Measurements from ENCODE around the gene LBH. TPM values are rescaled to one million over a fixed set of nuclear protein-coding genes. Genes with fewer than 3 reads are reported as not detected.

Gene LBH
- total RNA-seq, 1 donor from 2014 or later, result 133 TPM

GRCh38 chr2:30209227-30209626, 22.1 kb upstream of the LBH start:
- intact Hi-C loops (cut with DNase I), result loop anchor here (5.0 kb wide), 1 partner anchor 42 kb away; no protein-coding TSS in a partner anchor
- DNase-seq (ENCODE audit: missing footprints) (no peak), ATAC-seq (no peak)

- no peak for DNase-seq (ENCODE audit: missing footprints)
- intact Hi-C loops (cut with DNase I), result loop anchor here (5.0 kb wide), 2 partner anchors 199 to 479 kb away; no protein-coding TSS in a partner anchor
- no peak for ATAC-seq
Measured at GRCh38 chr2:30213326-30213725, 18.0 kb upstream of the LBH start.

GRCh38 chr2:30213907-30214463, 17.3 kb upstream of the LBH start:
- ATAC-seq (peak; percentile 83), DNase-seq (ENCODE audit: missing footprints) (no peak)

GRCh38 chr2:30216157-30216556, 15.2 kb upstream of the LBH start:
- ATAC-seq (peak; percentile 18), DNase-seq (ENCODE audit: missing footprints) (no peak)
- intact Hi-C loops (cut with DNase I), result no loop called here

More at GRCh38 chr2:30213907-30214463, 17.3 kb upstream of the LBH start:
- intact Hi-C loops (cut with DNase I), result loop anchor here (5.0 kb wide), 2 partner anchors 198 to 478 kb away; no protein-coding TSS in a partner anchor

- intact Hi-C loops (cut with DNase I), result no loop called here
- ATAC-seq (no peak), DNase-seq (ENCODE audit: missing footprints) (no peak)
Measured at GRCh38 chr2:30217644-30218337, 13.5 kb upstream of the LBH start.

- ATAC-seq (no peak), DNase-seq (ENCODE audit: missing footprints) (no peak)
- intact Hi-C loops (cut with DNase I), result no loop called here
Measured at GRCh38 chr2:30218338-30218713, 13.0 kb upstream of the LBH start.

GRCh38 chr2:30218814-30219213, 12.5 kb upstream of the LBH start:
- intact Hi-C loops (cut with DNase I), result no loop called here
- no peak for DNase-seq (ENCODE audit: missing footprints)
- ATAC-seq, result no peak

- DNase-seq (ENCODE audit: missing footprints) (no peak), ATAC-seq (no peak)
- intact Hi-C loops (cut with DNase I), result no loop called here
Measured at GRCh38 chr2:30219886-30220875, 11.2 kb upstream of the LBH start.

- DNase-seq (ENCODE audit: missing footprints) (no peak), ATAC-seq (no peak)
- intact Hi-C loops (cut with DNase I), result no loop called here
Measured at GRCh38 chr2:30221531-30221930, 9.8 kb upstream of the LBH start.

- DNase-seq (ENCODE audit: missing footprints) (no peak), ATAC-seq (no peak)
- intact Hi-C loops (cut with DNase I), result no loop called here
Measured at GRCh38 chr2:30222031-30222430, 9.3 kb upstream of the LBH start.

- ATAC-seq (no peak), DNase-seq (ENCODE audit: missing footprints) (no peak)
- intact Hi-C loops (cut with DNase I), result no loop called here
Measured at GRCh38 chr2:30222636-30223360, 8.5 kb upstream of the LBH start.

- ATAC-seq (no peak), DNase-seq (ENCODE audit: missing footprints) (no peak)
- intact Hi-C loops (cut with DNase I), result no loop called here
Measured at GRCh38 chr2:30223413-30223874, 7.9 kb upstream of the LBH start.

GRCh38 chr2:30224151-30224550, 7.2 kb upstream of the LBH start:
- DNase-seq (ENCODE audit: missing footprints) (no peak), ATAC-seq (peak; percentile 61)
- intact Hi-C loops (cut with DNase I), result no loop called here

GRCh38 chr2:30225131-30225762, 6.1 kb upstream of the LBH start:
- no peak for DNase-seq (ENCODE audit: missing footprints)
- intact Hi-C loops (cut with DNase I), result no loop called here
- peak; percentile 70 for ATAC-seq

GRCh38 chr2:30226144-30227032, 4.9 kb upstream of the LBH start:
- DNase-seq (ENCODE audit: missing footprints) (no peak), ATAC-seq (no peak)
- intact Hi-C loops (cut with DNase I), result no loop called here

- ATAC-seq, result no peak
- intact Hi-C loops (cut with DNase I), result no loop called here
- no peak for DNase-seq (ENCODE audit: missing footprints)
Measured at GRCh38 chr2:30229596-30229995, 1.7 kb upstream of the LBH start.

- peak; percentile 4 for ATAC-seq
- intact Hi-C loops (cut with DNase I), result loop anchor here (5.0 kb wide), 2 partner anchors 72 to 207 kb away; no protein-coding TSS in a partner anchor
- DNase-seq (ENCODE audit: missing footprints), result peak; percentile 62
Measured at GRCh38 chr2:30230497-30231211, 680 bp upstream of the LBH start.
